Neural cell (in vitro differentiated cells): ENCODE results near the gene EPB41. TPM values are rescaled to one million over a fixed set of nuclear protein-coding genes. Genes with fewer than 3 reads are reported as not detected.

ENCODE experiments used
- H2AFZ ChIP-seq: fragments of 200-600, 300-800 bp; sonication (generic), shearing (Covaris generic); 2 replicates; pipeline ENCODE4 v1.6.0; 2014; ENCODE audit warnings: low read depth, mild to moderate bottlenecking, antibody characterized with exemption, low read length, moderate library complexity
- H3F3A ChIP-seq: fragments of 200-600 bp; shearing (Covaris generic); 2 replicates; pipeline ENCODE4 v1.6.1; 2016; ENCODE audit warnings: mild to moderate bottlenecking, moderate library complexity, mixed read lengths, antibody characterized with exemption, low read length; ENCODE audit not compliant: insufficient read depth, poor library complexity, severe bottlenecking
- H3K27ac ChIP-seq: fragments of 200-600, 300-800 bp; sonication (generic), shearing (Covaris generic); 2 replicates; pipeline ENCODE4 v1.5.1; 2014; ENCODE audit warnings: mild to moderate bottlenecking, low read length, moderate library complexity
- H3K27me3 ChIP-seq: fragments of 300-800, 200-600 bp; sonication (generic), shearing (Covaris generic); 2 replicates; pipeline ENCODE4 v1.6.0; 2014; ENCODE audit warnings: mild to moderate bottlenecking, low read depth, low read length, moderate library complexity; ENCODE audit not compliant: insufficient read depth
- H3K36me3 ChIP-seq: fragments of 300-800, 200-600 bp; sonication (generic), shearing (Covaris generic); 2 replicates; pipeline ENCODE4 v1.5.1; 2014; ENCODE audit warnings: mild to moderate bottlenecking, antibody characterized with exemption, low read length, moderate library complexity; ENCODE audit not compliant: insufficient read depth
- H3K4me2 ChIP-seq: fragments of 300-800, 200-600 bp; sonication (generic), shearing (Covaris generic); 2 replicates; pipeline ENCODE4 v1.6.0; 2014; ENCODE audit warnings: mild to moderate bottlenecking, low read length
- H3K4me3 ChIP-seq: fragments of 300-800, 200-600 bp; sonication (generic), shearing (Covaris generic); 2 replicates; pipeline ENCODE4 v1.5.1; 2014; ENCODE audit warnings: mild to moderate bottlenecking, low read length, moderate library complexity
- H3K79me2 ChIP-seq: fragments of 200-600 bp; shearing (Covaris generic); replicated peaks from 2 replicates; pipeline ENCODE4 v1.6.0; 2014; ENCODE audit warnings: mild to moderate bottlenecking, low read length, moderate library complexity; ENCODE audit not compliant: insufficient read depth
- H3K9ac ChIP-seq: fragments of 300-800, 200-600 bp; sonication (generic), shearing (Covaris generic); 2 replicates; pipeline ENCODE4 v1.6.1; 2016; ENCODE audit warnings: mild to moderate bottlenecking, low read length, mixed read lengths
- H3K9me2 ChIP-seq: fragments of 200-600 bp; shearing (Covaris generic); 2 replicates; pipeline ENCODE4 v1.6.1; 2016; ENCODE audit warnings: mild to moderate bottlenecking, low read length, mixed read lengths; ENCODE audit not compliant: insufficient read depth
- H3K9me3 ChIP-seq: fragments of 200-600, 300-800 bp; sonication (generic), shearing (Covaris generic); 2 replicates; pipeline ENCODE4 v1.6.1; 2016; ENCODE audit warnings: mild to moderate bottlenecking, mixed run types, low read length, moderate library complexity, mixed read lengths
- H4K20me1 ChIP-seq: fragments of 200-600 bp; shearing (Covaris generic); 2 replicates; pipeline ENCODE4 v1.6.1; 2016; ENCODE audit warnings: mild to moderate bottlenecking, mixed run types; ENCODE audit not compliant: insufficient read depth
- EP300 ChIP-seq: fragments of 450-650 bp; conservative IDR thresholded peaks from 2 replicates; pipeline ENCODE4 v1.6.1; 2014; ENCODE audit warnings: antibody characterized with exemption, mild to moderate bottlenecking, moderate library complexity; ENCODE audit not compliant: poor library complexity, severe bottlenecking
- EZH2 ChIP-seq: fragments of 200-600, 300-800 bp; shearing (Covaris generic), sonication (generic); IDR thresholded peaks from 2 replicates; pipeline ENCODE4 v1.6.1; 2014; ENCODE audit warnings: antibody characterized with exemption, low read length, borderline replicate concordance, mild to moderate bottlenecking; ENCODE audit not compliant: insufficient read depth, poor library complexity, severe bottlenecking
- MXI1 ChIP-seq: fragments of 450-650 bp; conservative IDR thresholded peaks from 2 replicates; pipeline ENCODE4 v1.6.1; 2014; ENCODE audit warnings: antibody characterized with exemption, mild to moderate bottlenecking; ENCODE audit not compliant: poor library complexity, severe bottlenecking
- POLR2AphosphoS5 ChIP-seq: IDR thresholded peaks from 2 replicates; pipeline ENCODE4 v1.6.1; 2012
- RAD21 ChIP-seq: fragments of 450-650 bp; conservative IDR thresholded peaks from 2 replicates; pipeline ENCODE4 v1.6.1; 2014; ENCODE audit warnings: antibody characterized with exemption, mild to moderate bottlenecking, moderate library complexity
- REST ChIP-seq: IDR thresholded peaks from 2 replicates; pipeline ENCODE4 v1.6.1; 2012; ENCODE audit warnings: borderline replicate concordance
- SMC3 ChIP-seq: fragments of 450-650 bp; conservative IDR thresholded peaks from 2 replicates; pipeline ENCODE4 v1.6.1; 2014; ENCODE audit warnings: antibody characterized with exemption, mild to moderate bottlenecking, moderate library complexity; ENCODE audit not compliant: poor library complexity
- TAF1 ChIP-seq: IDR thresholded peaks from 2 replicates; pipeline ENCODE4 v1.6.1; 2012; ENCODE audit warnings: low read depth
- polyA plus RNA-seq: library from polyadenylated mRNA; depleted of rRNA; stranded (reverse); fragments of >200 nt; gene quantifications from 2 replicates; pipeline ENCODE4 v1.2.3, GENCODE V29; 2014
- TF ChIP-seq, protein P1 (sequence below): fragments of 450-650 bp; IDR thresholded peaks from 2 replicates; pipeline ENCODE4 v1.5.1; 2014; ENCODE audit warnings: antibody characterized with exemption, mild to moderate bottlenecking, moderate library complexity; ENCODE audit not compliant: poor library complexity, severe bottlenecking

The EPB41 gene
- polyA plus RNA-seq, 1 donor from 2014 or later, result 62.0 TPM

- Histone ChIP-seq H3K36me3 (no peaks in the 10 kb centered on the region), H3K4me2 (no peak overlapping the region), H3K9me3 (no peaks in the 10 kb centered on the region), H3K9ac (no peak overlapping the region), H3K27me3 (no peaks in the 10 kb centered on the region), H3K9me2 (no peaks in the 10 kb centered on the region), H4K20me1 (no peaks in the 10 kb centered on the region), H3F3A (no peaks in the 10 kb centered on the region), H2AFZ (no peak overlapping the region), H3K4me3 (no peak overlapping the region), H3K79me2 (no peaks in the 10 kb centered on the region), H3K27ac (no peak overlapping the region)
- TF ChIP-seq MXI1 (peak; percentile 71), REST (no peak), RAD21 (peak; percentile 99), EZH2 (no peak), SMC3 (peak; percentile 98), POLR2AphosphoS5 (no peak)
- TF ChIP-seq, protein P1, sequence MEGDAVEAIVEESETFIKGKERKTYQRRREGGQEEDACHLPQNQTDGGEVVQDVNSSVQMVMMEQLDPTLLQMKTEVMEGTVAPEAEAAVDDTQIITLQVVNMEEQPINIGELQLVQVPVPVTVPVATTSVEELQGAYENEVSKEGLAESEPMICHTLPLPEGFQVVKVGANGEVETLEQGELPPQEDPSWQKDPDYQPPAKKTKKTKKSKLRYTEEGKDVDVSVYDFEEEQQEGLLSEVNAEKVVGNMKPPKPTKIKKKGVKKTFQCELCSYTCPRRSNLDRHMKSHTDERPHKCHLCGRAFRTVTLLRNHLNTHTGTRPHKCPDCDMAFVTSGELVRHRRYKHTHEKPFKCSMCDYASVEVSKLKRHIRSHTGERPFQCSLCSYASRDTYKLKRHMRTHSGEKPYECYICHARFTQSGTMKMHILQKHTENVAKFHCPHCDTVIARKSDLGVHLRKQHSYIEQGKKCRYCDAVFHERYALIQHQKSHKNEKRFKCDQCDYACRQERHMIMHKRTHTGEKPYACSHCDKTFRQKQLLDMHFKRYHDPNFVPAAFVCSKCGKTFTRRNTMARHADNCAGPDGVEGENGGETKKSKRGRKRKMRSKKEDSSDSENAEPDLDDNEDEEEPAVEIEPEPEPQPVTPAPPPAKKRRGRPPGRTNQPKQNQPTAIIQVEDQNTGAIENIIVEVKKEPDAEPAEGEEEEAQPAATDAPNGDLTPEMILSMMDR, result peak; percentile 99
Measured at GRCh38 chr1:28877132-28877781, 37.1 kb upstream of the EPB41 start.

DNA sequence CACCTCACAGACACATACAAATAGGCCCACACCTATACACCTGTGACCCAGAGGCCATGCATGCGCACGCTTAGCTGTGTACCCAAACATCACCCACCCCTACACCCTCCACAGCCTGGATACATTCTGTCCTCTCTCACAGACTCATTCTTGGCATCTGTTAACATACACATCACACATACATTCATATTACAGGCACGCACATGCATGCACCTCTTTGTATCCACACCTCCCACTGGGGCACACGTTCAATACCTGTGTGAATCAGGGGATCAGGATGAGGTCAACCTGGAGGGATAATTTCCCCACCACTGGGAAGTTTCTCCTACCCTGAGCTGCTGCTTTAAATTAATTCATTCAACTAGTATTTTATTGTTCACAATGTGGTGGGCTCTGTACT is 35.6 kb upstream of the EPB41 start:
- H3K36me3 ChIP-seq, result no peaks in the 10 kb centered on the region
- no peak overlapping the region for H3K4me3 ChIP-seq
- no peaks in the 10 kb centered on the region for H3K9me3 ChIP-seq
- no peak overlapping the region for H3K27ac ChIP-seq
- H3F3A ChIP-seq, result no peaks in the 10 kb centered on the region
- no peaks in the 10 kb centered on the region for H4K20me1 ChIP-seq
- no peak overlapping the region for H2AFZ ChIP-seq
- TF ChIP-seq MXI1 (no peak), POLR2AphosphoS5 (no peak), REST (no peak), TAF1 (no peak), EP300 (no peak), SMC3 (no peak), EZH2 (no peak), RAD21 (no peak)
- TF ChIP-seq, protein P1, result no peak
- H3K79me2 ChIP-seq, result no peaks in the 10 kb centered on the region
- H3K9ac ChIP-seq, result no peak overlapping the region
- H3K9me2 ChIP-seq, result no peaks in the 10 kb centered on the region
- no peak overlapping the region for H3K4me2 ChIP-seq
- no peaks in the 10 kb centered on the region for H3K27me3 ChIP-seq
